HG03354 (cell line): ENCODE data around the gene MAP3K21.

ENCODE experiments used
- ATAC-seq: cut with Tn5 transposase; IDR thresholded peaks from one replicate; pipeline ENCODE4 v1.9.1; 2021; ENCODE audit warnings: mild to moderate bottlenecking; ENCODE audit not compliant: unreplicated experiment, poor library complexity, severe bottlenecking

MAP3K21 gene

GRCh38 chr1:233412812-233413211 lies 85.3 kb downstream of the MAP3K21 start:
- ATAC-seq = no peak

GRCh38 chr1:233421293-233421692 lies 93.8 kb downstream of the MAP3K21 start:
- ATAC-seq = no peak

GRCh38 chr1:233424779-233425178 lies 97.3 kb downstream of the MAP3K21 start:
- no peak for ATAC-seq

DNA sequence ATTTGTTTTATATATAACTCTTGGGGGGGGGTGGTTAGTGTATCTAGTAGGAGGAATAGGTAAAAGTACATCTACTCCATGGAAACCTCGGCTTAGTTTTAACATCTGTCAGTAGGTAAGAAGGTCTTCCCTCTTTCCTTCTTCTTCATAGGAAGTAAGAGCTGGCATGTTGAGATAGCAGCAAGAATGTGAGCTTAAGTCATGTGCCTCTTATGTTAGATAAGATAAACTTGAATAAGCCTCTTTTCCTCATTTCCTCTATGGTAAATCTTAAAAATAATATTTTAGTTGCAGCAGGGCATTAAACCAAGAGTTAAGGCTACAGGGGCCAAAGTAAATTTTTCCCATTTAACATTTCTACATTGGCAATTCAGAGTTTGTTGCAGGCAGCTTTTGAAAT lies 100.4 kb downstream of the MAP3K21 start:
- no peak for ATAC-seq

GRCh38 chr1:233431753-233432403 lies 104.4 kb downstream of the MAP3K21 start:
- no peak for ATAC-seq

DNA sequence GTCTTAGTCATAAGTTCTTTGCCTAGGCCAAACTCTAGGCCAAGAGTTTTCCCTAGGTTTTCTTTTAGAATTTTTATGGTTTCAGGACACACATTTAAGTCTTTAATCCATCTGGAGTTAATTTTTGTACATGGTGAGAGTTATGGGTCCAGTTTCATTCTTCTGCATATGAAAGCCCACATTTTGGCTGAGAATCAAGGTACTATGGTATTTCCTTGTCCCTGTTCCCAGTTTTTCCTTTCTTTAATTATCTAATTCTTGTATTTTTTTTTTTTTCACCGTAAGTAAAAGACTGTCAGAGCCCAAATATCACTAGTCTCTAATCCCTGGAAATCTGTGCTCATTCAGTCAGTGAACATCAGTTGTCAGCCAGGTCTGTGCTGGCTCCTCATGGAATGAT lies 105.4 kb downstream of the MAP3K21 start:
- ATAC-seq = no peak

DNA sequence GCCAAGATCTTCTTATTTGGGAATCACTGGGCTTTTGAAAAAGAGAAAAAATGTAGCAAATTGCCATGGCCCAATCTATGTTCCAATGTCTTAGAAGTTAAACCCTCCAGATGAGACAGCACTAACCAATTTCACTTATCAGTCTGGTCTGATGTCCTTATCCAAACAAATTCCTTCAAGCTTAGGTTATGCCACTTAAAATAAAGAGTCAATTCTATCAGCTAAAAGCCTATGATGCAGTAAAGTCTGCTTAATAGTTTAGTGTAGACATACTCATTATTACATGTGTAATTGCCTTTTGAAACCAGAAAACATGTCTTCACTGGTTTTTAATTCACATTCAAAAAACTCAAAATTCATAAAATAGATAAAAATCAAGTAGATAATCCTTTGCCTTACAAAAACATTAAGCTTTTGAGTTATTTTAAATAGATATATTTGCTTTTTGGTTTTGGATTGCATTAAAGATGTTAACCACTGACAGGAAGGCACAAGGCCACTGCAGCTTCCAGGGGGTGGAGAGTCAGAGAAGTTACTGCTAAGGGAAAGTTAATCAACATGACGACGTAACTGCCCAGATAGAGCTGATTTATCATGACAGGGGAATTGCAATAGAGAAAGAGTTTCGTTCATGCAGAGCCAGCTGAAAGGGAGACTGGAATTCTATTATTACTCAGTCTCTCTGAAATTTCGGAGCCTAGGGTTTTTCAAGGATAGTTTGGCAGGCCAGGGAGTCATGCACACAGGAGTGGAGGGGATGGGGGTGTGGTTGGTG lies 106.1 kb downstream of the MAP3K21 start:
- ATAC-seq = no peak
